Spleen (tissue), 7 donors: Measurements from ENCODE around the gene JAML.
"Not testable (repeated sequence)": the region's sequence is repeated elsewhere in the genome, so short reads cannot be mapped to it uniquely, and the experiment has no call there.

ENCODE experiments used
- POLR2A ChIP-seq, 3 donors: fragments of 450-650 bp; IDR thresholded peaks; one replicate each; pipeline ENCODE4 v1.5.1; 2017; ENCODE audit warnings: antibody characterized with exemption in 3 of 3, mild to moderate bottlenecking in 1 of 3
- TF ChIP-seq, protein P1 (sequence below), 11 experiments: fragments of 200-600 bp in 7 of 11; fragments of 450-650 bp in 4 of 11; sonication (generic) in 4 of 11; IDR thresholded peaks in 8 of 11; conservative IDR thresholded peaks in 3 of 11; 1 replicate in 7 of 11; 2 replicates in 4 of 11; pipeline versions ENCODE4 v1.4.0 to v1.8.0; 2016 to 2021; ENCODE audit warnings: antibody characterized with exemption in 11 of 11, inconsistent platforms in 4 of 11, mild to moderate bottlenecking in 1 of 11
- donor health status: DM: no; HTN: no; CAD: no; lungs with moderate emphysema.
- donor health status: DM: no; HTN: no; CAD: no.
- donor health status: DM: no; HTN: no; CAD: no.

DNA sequence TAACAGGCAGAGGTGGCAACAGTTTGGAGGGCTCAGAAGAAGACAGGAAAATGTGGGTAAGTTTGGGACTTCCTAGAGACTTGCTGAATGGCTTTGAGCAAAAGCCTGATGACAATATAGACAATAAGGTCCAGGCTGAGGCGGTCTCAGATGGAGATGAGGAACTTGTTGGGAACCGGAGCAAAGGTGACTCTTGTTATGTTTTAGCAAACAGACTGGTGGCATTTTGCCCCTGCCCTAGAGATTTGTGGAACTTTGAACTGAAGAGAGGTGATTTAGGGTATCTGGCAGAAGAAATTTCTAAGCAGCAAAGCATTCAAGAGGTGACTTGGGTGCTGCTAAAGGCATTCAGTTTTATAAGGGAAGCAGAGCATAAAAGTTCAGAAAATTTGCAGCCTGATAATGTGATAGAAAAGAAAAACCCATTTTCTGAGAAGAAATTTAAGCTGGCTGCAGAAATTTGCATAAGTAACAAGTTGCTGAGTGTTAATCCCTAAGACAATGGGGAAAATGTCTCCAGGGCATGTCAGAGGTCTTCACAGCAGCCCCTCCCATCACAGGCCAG lies 33.8 kb downstream of the JAML start:
- TF ChIP-seq, protein P1, sequence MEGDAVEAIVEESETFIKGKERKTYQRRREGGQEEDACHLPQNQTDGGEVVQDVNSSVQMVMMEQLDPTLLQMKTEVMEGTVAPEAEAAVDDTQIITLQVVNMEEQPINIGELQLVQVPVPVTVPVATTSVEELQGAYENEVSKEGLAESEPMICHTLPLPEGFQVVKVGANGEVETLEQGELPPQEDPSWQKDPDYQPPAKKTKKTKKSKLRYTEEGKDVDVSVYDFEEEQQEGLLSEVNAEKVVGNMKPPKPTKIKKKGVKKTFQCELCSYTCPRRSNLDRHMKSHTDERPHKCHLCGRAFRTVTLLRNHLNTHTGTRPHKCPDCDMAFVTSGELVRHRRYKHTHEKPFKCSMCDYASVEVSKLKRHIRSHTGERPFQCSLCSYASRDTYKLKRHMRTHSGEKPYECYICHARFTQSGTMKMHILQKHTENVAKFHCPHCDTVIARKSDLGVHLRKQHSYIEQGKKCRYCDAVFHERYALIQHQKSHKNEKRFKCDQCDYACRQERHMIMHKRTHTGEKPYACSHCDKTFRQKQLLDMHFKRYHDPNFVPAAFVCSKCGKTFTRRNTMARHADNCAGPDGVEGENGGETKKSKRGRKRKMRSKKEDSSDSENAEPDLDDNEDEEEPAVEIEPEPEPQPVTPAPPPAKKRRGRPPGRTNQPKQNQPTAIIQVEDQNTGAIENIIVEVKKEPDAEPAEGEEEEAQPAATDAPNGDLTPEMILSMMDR (IDR thresholded peaks at IDR 0.05 in 8 of 11, conservative IDR thresholded peaks at IDR 0.05 in 3 of 11): not testable (repeated sequence)
- not testable (repeated sequence) for TF ChIP-seq POLR2A (IDR thresholded peaks at IDR 0.05)
